Vagina (tissue), 2 donors: ENCODE measurements around the gene SSX2IP. TPM values are rescaled to one million over a fixed set of nuclear protein-coding genes. Genes with fewer than 3 reads are reported as not detected.

Experiments used
- DNase-seq, 2 donors: peaks; one replicate each; pipeline ENCODE4 v3.0.0-alpha.2; 2017; ENCODE audit errors: extremely low spot score in 2 of 2
- H3K27ac ChIP-seq: fragments of 200-600 bp; sonication (generic); one replicate; pipeline ENCODE4 v1.5.1; 2019
- H3K27me3 ChIP-seq: fragments of 200-600 bp; sonication (generic); one replicate; pipeline ENCODE4 v1.5.1; 2019
- H3K36me3 ChIP-seq, 2 donors: fragments of 200-600 bp; sonication (generic); one replicate each; pipeline ENCODE4 v1.5.1; 2017 to 2019
- H3K4me1 ChIP-seq: fragments of 200-600 bp; sonication (generic); one replicate; pipeline ENCODE4 v1.5.1; 2019
- H3K4me3 ChIP-seq, 2 donors: fragments of 200-600 bp; sonication (generic); 1 replicate in 1 of 2; 2 replicates in 1 of 2; pipeline ENCODE4 v1.5.1; 2016 to 2019
- H3K9me3 ChIP-seq: fragments of 200-600 bp; sonication (generic); one replicate; pipeline ENCODE4 v1.5.1; 2019
- POLR2A ChIP-seq, 2 donors: fragments of 450-650 bp; IDR thresholded peaks; one replicate each; pipeline ENCODE4 v1.6.1; 2017; ENCODE audit warnings: antibody characterized with exemption in 2 of 2, mild to moderate bottlenecking in 2 of 2, moderate library complexity in 2 of 2
- POLR2AphosphoS5 ChIP-seq, 2 donors: sonication (generic); formaldehyde crosslinking; IDR thresholded peaks; one replicate each; pipeline ENCODE4 v1.9.0; 2017; ENCODE audit warnings: antibody characterized with exemption in 2 of 2, mild to moderate bottlenecking in 2 of 2, low read depth in 1 of 2; ENCODE audit not compliant: insufficient read depth in 1 of 2
- intact Hi-C: fragments of 100-400 bp; cut with DNase I; formaldehyde crosslinking; loops from one replicate; pipeline ENCODE4 v1.15.1; 2023
- total RNA-seq: library from RNA; depleted of rRNA; stranded (reverse); fragments of >200 nt; gene quantifications from one replicate; pipeline ENCODE4 v1.2.3, GENCODE V29; 2016
- TF ChIP-seq, protein P1 (sequence below), 3 experiments: fragments of 450-650 bp in 2 of 3; fragments of 200-600 bp in 1 of 3; sonication (generic) in 1 of 3; IDR thresholded peaks; one replicate each; pipeline ENCODE4 v1.5.1; 2017 to 2019; ENCODE audit warnings: antibody characterized with exemption in 3 of 3, mild to moderate bottlenecking in 2 of 3, moderate library complexity in 2 of 3

The SSX2IP gene
- total RNA-seq, 1 donor from 2014 or later, result 8.3 TPM

DNA sequence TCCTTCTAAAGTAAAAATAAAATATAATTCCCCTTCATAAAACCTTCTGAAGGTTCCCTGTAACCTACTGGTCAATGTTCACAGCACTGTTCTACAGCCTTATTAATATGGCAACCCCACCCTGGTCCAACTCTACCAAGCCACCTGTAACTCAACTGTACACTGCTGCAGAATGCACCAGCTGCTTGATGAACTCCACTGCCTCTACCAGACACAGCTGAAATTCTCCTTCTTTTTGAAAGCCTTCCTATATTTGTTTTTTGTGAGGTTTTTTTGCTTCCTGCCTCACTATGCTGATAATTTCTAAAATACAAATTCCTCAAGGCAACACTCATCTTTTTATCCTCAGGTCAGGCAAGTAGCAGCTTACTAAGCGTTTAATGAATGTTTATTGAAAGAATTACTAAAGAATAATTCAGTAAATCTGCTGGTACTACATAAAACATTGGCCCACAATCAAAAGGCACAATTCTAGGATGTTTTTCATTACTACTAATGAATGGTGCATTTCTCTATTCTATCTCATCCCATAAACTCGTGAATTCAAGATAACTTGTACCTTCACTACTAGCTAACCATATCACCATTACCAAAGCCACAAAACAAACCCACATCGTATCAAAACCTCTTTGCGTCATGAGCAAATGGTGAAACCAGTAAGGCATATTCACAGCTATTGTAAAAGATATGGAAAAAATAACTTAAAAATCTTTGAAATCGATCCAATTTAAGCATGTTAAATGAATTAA is 2.4 kb downstream of the SSX2IP start:
- no peaks in the 10 kb centered on the region for H3K36me3 ChIP-seq
- H3K9me3 ChIP-seq, result no peaks in the 10 kb centered on the region
- H3K27ac ChIP-seq, result no peak overlapping the region
- TF ChIP-seq, protein P1, sequence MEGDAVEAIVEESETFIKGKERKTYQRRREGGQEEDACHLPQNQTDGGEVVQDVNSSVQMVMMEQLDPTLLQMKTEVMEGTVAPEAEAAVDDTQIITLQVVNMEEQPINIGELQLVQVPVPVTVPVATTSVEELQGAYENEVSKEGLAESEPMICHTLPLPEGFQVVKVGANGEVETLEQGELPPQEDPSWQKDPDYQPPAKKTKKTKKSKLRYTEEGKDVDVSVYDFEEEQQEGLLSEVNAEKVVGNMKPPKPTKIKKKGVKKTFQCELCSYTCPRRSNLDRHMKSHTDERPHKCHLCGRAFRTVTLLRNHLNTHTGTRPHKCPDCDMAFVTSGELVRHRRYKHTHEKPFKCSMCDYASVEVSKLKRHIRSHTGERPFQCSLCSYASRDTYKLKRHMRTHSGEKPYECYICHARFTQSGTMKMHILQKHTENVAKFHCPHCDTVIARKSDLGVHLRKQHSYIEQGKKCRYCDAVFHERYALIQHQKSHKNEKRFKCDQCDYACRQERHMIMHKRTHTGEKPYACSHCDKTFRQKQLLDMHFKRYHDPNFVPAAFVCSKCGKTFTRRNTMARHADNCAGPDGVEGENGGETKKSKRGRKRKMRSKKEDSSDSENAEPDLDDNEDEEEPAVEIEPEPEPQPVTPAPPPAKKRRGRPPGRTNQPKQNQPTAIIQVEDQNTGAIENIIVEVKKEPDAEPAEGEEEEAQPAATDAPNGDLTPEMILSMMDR (IDR thresholded peaks at IDR 0.05), result no peak
- TF ChIP-seq POLR2AphosphoS5 (IDR thresholded peaks at IDR 0.05; ENCODE audit: insufficient read depth in 1 of 2, low read depth in 1 of 2) (no peak), POLR2A (IDR thresholded peaks at IDR 0.05) (no peak)
- DNase-seq, result no peak
- H3K4me1 ChIP-seq, result peaks cover 14% of the 10 kb centered on the region
- intact Hi-C loops, result no loop called here
- no peaks in the 10 kb centered on the region for H3K27me3 ChIP-seq
- no peak overlapping the region for H3K4me3 ChIP-seq

DNA sequence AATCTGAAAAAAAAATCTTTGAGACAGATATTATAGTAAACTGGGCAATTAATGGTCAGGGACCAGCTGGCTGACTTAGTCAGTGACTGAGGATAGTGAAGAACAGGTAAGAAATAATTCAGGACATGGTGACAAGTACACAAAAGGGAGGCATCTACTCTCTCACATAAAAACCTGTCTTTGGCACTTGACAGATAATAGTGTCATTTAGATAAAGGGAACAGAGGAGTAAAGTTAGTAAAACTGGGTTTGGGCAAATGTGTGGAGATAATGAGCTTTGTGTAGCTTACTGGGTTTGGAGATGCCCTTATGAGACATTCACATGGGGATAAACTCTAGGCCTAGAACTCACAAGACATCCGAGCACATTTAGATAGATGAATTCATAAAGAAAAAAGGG is 4.0 kb downstream of the SSX2IP start:
- no peak for DNase-seq
- intact Hi-C loops, result no loop called here
- Histone ChIP-seq H3K9me3 (no peaks in the 10 kb centered on the region), H3K4me3 (no peak overlapping the region), H3K4me1 (peaks cover 14% of the 10 kb centered on the region), H3K27ac (no peak overlapping the region), H3K27me3 (no peaks in the 10 kb centered on the region), H3K36me3 (no peaks in the 10 kb centered on the region)
- no peak for TF ChIP-seq POLR2AphosphoS5 (IDR thresholded peaks at IDR 0.05; ENCODE audit: insufficient read depth in 1 of 2, low read depth in 1 of 2)
- no peak for TF ChIP-seq POLR2A (IDR thresholded peaks at IDR 0.05)
- TF ChIP-seq, protein P1 (IDR thresholded peaks at IDR 0.05), result no peak

DNA sequence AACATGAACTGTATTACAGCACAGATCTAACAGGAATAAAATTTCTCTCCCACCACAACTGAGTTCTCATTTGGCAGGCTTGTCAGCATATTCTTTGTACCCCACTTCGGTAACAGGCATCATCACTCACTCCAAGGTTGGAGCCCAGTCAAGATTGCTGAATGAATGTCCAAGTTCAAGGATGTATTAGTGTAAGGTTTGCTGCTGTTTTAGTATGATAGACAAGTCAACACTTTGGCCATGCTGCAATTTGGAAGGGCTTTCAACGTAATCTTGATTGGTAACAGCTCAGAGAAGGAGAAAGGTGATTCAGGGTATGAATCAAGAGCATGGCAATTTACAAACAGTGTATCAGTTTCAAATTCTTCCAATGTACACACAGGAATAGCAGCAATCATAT is 6.8 kb downstream of the SSX2IP start:
- Histone ChIP-seq H3K36me3 (no peaks in the 10 kb centered on the region), H3K27me3 (no peaks in the 10 kb centered on the region), H3K4me3 (no peak overlapping the region), H3K4me1 (peaks cover 2% of the 10 kb centered on the region), H3K9me3 (no peaks in the 10 kb centered on the region), H3K27ac (no peak overlapping the region)
- TF ChIP-seq, protein P1 (IDR thresholded peaks at IDR 0.05), result no peak
- TF ChIP-seq POLR2AphosphoS5 (IDR thresholded peaks at IDR 0.05; ENCODE audit: insufficient read depth in 1 of 2, low read depth in 1 of 2), result no peak
- no peak for TF ChIP-seq POLR2A (IDR thresholded peaks at IDR 0.05)
- DNase-seq, result no peak
- intact Hi-C loops, result no loop called here

DNA sequence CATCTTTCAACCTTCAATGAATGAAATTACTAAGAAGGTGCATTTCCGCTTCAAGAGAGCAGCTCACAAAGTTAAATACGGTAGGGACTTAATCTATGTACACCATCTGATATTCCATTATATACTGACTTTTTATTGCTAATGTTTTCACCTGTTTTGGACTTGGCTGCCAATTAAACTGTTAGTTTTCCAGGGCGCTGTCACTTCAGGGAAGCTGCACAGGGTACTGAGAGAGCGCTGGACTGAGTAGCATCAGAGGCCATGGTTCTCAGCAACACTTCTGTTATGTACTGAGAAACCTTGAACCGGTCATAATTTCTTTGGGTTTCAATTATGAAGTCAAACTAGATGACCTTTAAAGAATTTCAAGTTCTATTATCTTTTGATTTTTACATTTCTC is 8.2 kb downstream of the SSX2IP start:
- H3K9me3 ChIP-seq, result no peaks in the 10 kb centered on the region
- no peaks in the 10 kb centered on the region for H3K4me1 ChIP-seq
- intact Hi-C loops, result no loop called here
- no peak overlapping the region for H3K4me3 ChIP-seq
- DNase-seq, result no peak
- no peaks in the 10 kb centered on the region for H3K27me3 ChIP-seq
- H3K27ac ChIP-seq, result no peak overlapping the region
- no peak for TF ChIP-seq POLR2A (IDR thresholded peaks at IDR 0.05)
- TF ChIP-seq, protein P1 (IDR thresholded peaks at IDR 0.05), result no peak
- TF ChIP-seq POLR2AphosphoS5 (IDR thresholded peaks at IDR 0.05; ENCODE audit: insufficient read depth in 1 of 2, low read depth in 1 of 2), result no peak
- H3K36me3 ChIP-seq, result no peaks in the 10 kb centered on the region

DNA sequence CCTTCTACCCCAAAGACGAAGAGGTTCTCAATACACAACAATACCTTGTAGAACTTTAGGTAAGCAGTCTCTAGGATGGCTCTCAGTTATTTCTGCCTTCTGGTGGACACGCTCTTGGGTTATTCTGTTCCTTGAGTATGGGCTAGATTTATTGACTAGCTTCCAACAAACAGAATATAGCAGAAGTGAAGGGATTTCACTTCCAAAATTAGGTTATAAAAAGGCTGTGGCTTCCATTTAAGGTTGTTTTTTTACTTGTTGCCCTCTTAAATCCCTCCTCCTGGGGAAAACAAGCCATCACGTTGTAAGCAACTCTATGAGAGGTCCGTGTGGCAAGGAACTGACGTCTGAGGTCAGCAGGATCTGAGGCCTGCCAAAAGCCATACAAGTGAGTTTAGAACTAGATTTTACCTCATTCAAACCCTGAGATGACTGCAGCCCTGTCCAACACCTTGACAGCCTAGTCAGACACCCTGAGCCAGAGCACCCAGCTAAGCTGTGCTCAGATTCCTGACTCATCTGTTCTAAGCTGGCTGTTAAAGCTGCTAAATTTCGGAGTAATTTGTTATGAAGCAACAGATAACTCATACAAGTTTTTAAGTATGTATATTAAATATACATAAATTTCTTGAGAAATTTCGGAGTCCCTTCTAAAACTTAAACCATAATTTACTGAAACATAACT is 12.7 kb downstream of the SSX2IP start:
- no peaks in the 10 kb centered on the region for H3K4me1 ChIP-seq
- no peak for DNase-seq
- H3K27me3 ChIP-seq, result no peaks in the 10 kb centered on the region
- no peak overlapping the region for H3K4me3 ChIP-seq
- no peaks in the 10 kb centered on the region for H3K9me3 ChIP-seq
- H3K36me3 ChIP-seq, result no peaks in the 10 kb centered on the region
- H3K27ac ChIP-seq, result no peak overlapping the region
- TF ChIP-seq, protein P1 (IDR thresholded peaks at IDR 0.05), result no peak
- TF ChIP-seq POLR2AphosphoS5 (IDR thresholded peaks at IDR 0.05; ENCODE audit: insufficient read depth in 1 of 2, low read depth in 1 of 2), result no peak
- TF ChIP-seq POLR2A (IDR thresholded peaks at IDR 0.05), result no peak
- intact Hi-C loops, result no loop called here
